ENCODE data around the gene SCMH1.

GRCh38 chr1:40985161-40985560, 256.9 kb downstream of the SCMH1 start:
- TF ChIP-seq GATA2 (IDR thresholded peaks at IDR 0.05; ENCODE audit: low read depth, low read length) (no peak), GATA3 (IDR thresholded peaks at IDR 0.05; ENCODE audit: low read depth, low read length) (no peak)

Data from SH-SY5Y (cell line).